HG02970 (cell line): Measurements from ENCODE around the gene TNRC6C.
"Not testable (repeated sequence)": the region's sequence is repeated elsewhere in the genome, so short reads cannot be mapped to it uniquely, and the experiment has no call there.

ENCODE experiments used
- ATAC-seq: cut with Tn5 transposase; IDR thresholded peaks from one replicate; pipeline ENCODE4 v1.9.1; 2021; ENCODE audit warnings: mild to moderate bottlenecking, moderate library complexity, moderate number of reproducible peaks; ENCODE audit not compliant: unreplicated experiment, low FRiP score

Gene TNRC6C

DNA sequence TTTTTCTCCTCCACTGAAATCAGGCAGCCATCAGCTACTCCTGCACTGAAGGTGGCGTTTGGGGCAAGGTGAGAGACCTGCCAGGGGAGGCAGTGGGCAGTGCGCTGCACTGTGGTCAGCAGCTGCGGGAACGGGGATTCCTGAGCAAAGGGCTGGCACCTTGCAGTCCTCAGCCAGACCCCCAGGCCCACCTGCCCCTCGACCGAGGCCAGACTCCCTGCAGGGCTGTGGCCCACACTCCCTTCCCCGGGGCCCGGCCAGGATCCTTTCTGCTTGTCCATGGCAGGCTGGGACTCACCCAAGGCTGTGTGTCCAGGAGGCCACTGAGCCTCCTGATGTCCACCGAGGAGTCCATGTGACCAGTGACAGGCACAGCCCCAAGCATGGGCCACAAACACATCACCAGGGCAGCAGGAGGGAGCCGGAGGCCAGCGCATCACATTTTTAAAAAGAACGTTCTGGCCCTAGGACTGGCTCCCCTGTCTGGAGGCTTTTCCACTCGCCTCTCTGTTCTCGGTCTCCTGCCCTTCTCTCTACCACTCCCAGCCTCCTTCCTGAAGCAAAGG lies 28.5 kb upstream of the TNRC6C start:
- ATAC-seq = no peak

DNA sequence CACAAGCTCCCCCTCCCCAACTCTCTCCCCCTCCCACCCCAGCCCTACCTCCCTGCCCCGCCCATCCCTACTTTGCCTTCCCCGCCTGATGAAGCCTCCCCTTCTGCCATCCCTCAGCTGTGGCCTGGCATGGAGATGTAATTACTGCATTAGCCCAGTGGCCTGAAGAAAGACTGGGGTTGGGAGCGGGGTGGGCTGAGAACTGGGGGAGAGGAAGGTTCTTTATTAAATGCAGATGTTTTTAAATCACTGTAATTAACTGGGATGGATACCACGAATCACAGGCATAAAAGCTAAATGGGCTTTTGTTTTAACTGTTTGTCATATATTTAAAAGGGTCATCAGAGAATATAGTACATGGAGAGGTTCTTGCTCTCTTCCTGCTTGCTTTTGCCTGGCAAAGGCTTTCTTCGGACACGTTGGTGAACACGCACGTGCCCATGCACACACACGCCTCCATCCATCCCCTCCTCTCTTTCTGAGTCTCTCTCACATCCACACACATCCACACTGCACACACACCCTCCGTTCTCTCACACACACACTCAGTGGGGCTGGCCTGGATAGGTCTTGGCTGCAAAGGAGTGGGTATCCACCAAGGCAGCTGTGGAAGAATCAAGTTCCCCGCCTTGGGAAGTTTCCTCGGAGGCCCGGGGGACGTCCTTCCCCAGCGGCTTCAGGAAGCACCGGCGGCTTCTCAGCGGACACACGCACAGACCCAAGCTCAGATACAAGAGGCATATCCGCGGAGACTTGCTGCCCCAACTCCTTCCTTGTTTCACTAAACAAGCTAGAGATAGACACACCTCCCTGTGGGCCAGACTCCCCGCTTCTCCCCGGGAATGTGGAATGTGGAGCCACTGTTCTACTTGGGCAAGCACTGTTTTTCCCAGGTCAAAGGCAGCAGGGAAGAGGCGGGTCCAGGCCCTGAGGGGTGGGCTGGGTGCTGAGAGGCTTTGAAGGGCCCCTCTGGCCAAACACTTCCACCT lies 27.4 kb upstream of the TNRC6C start:
- ATAC-seq = no peak

- ATAC-seq = no peak
These were observed 24.6 kb upstream of the TNRC6C start for GRCh38 chr17:77933777-77934398.

GRCh38 chr17:77935121-77935571 lies 23.4 kb upstream of the TNRC6C start:
- no peak for ATAC-seq

DNA sequence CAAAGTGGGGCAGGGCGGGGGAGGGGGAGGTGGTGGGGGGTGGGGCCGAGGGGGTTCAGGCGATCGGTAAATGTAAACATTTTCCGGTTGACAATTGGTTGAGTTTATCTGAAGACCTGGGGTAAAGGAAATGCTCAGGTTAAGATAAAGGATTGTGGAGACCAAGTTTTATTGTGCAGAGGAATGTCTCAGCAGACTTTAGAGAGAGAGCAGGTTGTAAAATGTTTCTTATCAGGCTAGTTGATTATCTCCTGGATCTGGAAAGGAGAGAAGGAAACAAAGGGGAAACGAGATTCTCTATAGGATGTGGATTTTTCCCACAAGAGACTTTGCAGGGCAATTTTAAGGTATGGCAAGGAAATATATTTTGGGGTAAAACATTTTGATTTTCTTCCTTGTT lies 22.8 kb upstream of the TNRC6C start:
- not testable (repeated sequence) for ATAC-seq

- no peak for ATAC-seq
These were observed 21.6 kb upstream of the TNRC6C start for GRCh38 chr17:77936881-77937280.

- no peak for ATAC-seq
These were observed 17.5 kb upstream of the TNRC6C start for GRCh38 chr17:77941004-77941403.

DNA sequence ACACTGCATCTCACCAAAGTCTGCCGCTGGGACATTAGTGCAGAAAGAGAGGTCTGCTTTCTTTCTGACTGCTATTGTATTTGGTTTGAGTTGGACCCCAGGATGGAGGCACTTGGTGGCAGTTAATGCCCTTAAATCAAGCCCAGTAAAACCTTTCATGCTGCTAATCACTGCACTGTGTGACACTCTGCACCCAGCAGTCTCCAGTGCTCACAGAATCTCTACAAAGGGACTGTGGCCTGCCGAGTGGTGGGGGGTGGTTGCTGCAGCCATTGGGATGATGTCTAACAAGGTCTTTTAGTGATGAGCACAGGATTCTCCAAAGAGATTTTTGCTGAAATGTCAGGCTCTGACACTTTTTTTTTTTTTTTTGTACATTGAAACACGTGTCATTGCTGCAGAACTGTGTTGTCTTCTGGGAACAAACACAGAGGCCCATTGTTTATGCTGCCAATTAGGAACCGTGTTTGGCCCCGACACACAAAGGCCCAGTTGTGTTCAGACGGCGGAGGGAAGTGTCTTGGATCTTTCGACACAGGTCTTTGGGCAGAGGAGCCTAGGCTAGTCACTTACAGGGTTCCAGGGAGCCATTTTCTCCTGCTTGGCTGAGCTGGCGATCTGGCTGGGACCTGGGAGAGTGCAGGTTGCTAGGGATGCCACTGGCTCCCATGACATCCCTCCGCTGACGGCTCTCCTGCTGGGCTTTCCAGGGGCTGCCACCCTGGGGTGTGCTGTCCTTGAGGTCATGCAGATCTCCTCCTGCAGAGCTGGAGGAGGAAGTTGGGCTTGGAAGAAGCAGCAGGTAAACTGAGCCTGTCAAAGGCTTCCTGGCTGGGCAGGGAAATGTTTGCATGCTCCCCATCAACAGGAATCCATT lies 16.2 kb upstream of the TNRC6C start:
- ATAC-seq = no peak

DNA sequence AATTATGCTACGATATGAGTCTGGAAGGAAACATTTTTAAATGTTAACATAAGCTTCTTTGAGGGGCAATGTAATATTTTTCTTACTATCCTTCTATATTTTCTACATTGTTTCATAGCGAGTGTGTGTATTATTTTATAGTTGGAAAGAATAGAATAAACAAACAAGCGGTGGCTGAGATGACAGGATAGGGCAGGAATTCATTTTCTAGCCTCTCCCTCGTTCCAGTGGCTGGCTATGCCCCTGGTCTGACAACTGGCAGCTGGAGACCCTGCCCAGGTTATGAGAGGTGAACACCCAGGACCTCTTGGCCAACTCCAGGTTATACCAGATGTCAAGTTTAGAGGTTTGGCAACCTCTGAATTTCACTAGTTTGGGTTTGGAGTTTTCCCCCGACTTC lies 14.5 kb upstream of the TNRC6C start:
- no peak for ATAC-seq

DNA sequence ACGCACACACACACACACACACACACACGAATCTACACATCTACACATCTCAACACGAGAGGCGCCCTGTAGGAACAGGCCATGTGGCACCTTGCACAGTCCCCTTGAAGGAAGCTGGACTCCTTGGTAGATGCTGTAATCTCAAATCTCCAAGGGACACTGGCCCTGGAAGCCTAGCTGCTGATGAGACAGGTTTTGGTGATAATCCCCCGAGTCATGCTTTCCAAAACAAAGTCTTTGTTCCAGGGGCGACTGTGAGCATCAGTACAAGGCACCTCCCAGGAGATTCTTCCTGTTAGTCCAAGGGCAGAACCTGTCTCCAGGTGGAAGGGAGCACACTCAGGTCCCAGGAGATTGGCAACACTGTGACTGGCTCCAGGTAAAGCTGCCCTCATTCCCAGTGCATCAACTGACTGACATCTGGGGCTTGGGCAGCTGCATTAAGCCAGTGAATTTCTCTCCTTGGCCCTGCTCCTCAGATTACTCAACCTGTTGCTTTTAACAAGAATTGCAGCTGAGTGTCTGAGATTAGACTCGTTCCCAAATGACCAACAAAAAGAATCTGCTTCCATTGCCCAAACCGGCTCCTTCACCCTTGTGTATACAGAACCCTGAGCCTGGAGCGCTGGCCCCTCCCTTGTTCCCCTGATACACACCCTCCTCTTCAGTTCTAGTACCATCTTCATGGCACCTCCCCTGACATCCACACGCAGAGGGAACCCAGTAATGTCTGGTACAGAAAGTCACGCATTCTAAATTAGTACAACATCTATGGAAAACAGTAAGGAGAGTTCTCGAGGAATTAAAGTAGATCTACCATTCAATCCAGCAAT lies 13.9 kb upstream of the TNRC6C start:
- ATAC-seq = no peak

DNA sequence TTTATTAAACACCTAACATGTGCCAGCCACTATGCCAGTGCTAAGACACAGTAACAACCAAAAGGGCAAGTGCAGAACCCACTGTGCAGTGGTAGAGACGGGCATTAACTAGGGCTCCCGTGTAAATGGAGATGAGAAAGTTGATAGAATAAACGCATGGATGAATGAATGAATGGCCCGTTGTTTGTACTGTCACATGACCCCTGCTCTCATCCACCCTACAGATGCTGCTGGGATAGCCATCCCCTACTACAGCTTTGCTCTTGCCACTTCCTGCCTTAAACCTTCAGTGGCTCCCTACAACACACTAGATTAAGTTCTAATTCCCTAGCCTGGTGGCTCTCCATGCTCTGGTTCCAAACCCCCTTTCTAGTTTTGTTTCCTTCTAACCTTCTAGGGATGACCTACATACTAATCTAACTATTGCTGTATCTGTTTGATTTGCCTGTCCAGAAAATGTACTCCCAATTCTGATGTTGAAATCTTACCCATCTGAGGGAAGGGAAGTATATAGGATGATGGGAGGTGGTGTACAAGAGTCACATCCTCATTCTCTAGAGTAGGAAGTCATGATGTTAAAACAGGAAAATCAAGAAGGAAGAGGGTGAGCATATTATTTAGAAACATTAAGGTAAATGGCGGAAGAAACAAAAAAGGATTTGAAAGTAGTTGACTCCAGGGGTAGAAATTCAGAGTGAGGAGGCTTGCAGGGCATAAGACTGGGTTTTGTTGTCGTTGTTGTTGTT lies 11.4 kb upstream of the TNRC6C start:
- ATAC-seq = no peak

GRCh38 chr17:77948690-77949114 lies 9.8 kb upstream of the TNRC6C start:
- no peak for ATAC-seq

GRCh38 chr17:77951123-77951522 lies 7.4 kb upstream of the TNRC6C start:
- no peak for ATAC-seq

GRCh38 chr17:77952368-77952767 lies 6.1 kb upstream of the TNRC6C start:
- no peak for ATAC-seq

DNA sequence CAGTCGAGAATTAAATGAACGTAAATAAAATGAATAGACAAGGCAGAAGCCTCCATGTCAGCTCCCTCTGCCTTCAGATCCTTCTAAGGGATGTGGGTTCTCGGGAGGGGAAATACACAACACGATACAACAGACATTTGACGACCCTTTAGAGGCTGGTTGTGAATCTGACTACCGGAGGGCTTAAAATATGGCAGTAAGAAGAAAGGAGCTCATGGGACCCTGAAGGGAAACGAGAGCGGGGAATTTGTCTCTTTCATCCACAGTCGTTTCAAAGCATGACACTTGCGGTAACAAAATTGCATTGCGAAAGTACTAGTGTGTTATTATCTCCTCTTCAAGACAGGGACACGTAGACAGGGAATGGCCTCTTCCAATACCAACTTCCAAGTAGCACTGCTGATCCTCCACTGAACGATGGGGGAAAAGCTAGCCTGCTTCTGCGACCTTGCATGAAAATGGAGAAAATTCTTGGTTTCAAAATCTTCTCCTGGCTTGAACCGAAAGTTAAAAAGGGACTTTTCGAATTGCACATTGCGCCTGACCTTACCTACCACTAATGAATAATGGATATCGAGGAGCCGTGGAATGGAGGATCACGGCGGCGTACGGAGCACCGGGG lies 1.2 kb upstream of the TNRC6C start:
- ATAC-seq = peak; percentile 10

- ATAC-seq = peak; percentile 25
These were observed 218 bp downstream of the TNRC6C start for GRCh38 chr17:77958716-77959125.

GRCh38 chr17:77959126-77959925 lies 823 bp downstream of the TNRC6C start:
- ATAC-seq = peak; percentile 13
